BE2C (cell line): ENCODE measurements around the gene ATP2B1.

Experiments used
- DNase-seq: peaks from one replicate; pipeline ENCODE4 v3.0.0-alpha.2; 2020
- H3K27me3 ChIP-seq: fragments of 250-450 bp; sonication (Bioruptor Pico); 2 replicates; pipeline ENCODE4 v1.5.1; 2020; ENCODE audit warnings: mild to moderate bottlenecking
- H3K36me3 ChIP-seq: fragments of 250-450 bp; sonication (Bioruptor Pico); 2 replicates; pipeline ENCODE4 v1.5.1; 2020; ENCODE audit warnings: mild to moderate bottlenecking
- H3K4me1 ChIP-seq: fragments of 250-450 bp; sonication (Bioruptor Pico); 2 replicates; pipeline ENCODE4 v1.5.1; 2020
- H3K4me3 ChIP-seq: 2 replicates; pipeline ENCODE4 v1.5.1; 2011; ENCODE audit warnings: low read depth, low read length
- H3K9me3 ChIP-seq: fragments of 250-450 bp; sonication (Bioruptor Pico); 2 replicates; pipeline ENCODE4 v1.5.1; 2020
- CTCF ChIP-seq: IDR thresholded peaks from 2 replicates; pipeline ENCODE4 v1.5.1; 2012; ENCODE audit warnings: mild to moderate bottlenecking, low read depth, low read length

ATP2B1 gene

DNA sequence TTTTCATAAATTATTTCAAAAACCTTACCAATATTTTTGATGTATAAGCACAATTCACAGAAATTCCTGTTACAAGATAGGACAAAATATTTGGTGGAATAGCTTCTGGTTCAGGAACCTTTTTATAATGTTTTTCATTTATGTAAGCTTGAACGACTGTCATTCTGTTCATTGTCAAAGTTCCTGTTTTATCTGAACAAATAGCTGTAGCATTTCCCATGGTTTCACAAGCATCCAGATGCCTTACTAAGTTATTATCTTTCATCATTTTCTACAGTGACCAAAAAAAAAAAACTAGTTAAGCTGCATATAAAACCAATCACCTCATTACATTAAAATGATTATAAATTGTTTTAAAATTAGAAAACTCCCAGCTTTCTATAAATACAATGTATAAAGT is 87.1 kb downstream of the ATP2B1 start:
- no peak for TF ChIP-seq CTCF
- DNase-seq = no peak
- peaks cover 4% of the 10 kb centered on the region; the same call in 1 of the 2 replicates for H3K4me1 ChIP-seq
- H3K4me3 ChIP-seq = no peak overlapping the region
- peaks cover 5% of the 10 kb centered on the region; the same call in 1 of the 2 replicates for H3K36me3 ChIP-seq
- no peaks in the 10 kb centered on the region for H3K27me3 ChIP-seq
- H3K9me3 ChIP-seq = no peaks in the 10 kb centered on the region

DNA sequence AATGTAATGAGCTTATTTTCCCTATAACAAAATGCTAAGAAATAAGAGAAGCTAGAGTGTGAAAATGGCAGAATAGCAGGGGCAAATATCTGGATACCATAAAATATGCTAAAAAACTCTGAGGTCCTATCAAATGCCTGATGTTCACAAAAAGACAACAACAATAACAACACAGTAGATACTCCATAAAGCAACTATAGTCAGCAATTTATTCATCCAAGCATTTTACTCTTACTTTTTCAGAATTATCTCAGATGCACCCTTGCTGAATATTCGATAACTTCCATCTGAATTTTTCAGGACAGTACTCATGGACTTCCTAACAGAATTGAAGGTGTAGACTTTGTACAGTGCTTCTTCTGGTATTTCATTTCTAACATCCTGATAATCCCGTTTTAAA is 88.9 kb downstream of the ATP2B1 start:
- Histone ChIP-seq H3K9me3 (no peaks in the 10 kb centered on the region), H3K4me1 (peaks cover 4% of the 10 kb centered on the region; the same call in 1 of the 2 replicates), H3K4me3 (no peak overlapping the region), H3K27me3 (no peaks in the 10 kb centered on the region), H3K36me3 (no peaks in the 10 kb centered on the region)
- no peak for DNase-seq
- TF ChIP-seq CTCF = no peak

DNA sequence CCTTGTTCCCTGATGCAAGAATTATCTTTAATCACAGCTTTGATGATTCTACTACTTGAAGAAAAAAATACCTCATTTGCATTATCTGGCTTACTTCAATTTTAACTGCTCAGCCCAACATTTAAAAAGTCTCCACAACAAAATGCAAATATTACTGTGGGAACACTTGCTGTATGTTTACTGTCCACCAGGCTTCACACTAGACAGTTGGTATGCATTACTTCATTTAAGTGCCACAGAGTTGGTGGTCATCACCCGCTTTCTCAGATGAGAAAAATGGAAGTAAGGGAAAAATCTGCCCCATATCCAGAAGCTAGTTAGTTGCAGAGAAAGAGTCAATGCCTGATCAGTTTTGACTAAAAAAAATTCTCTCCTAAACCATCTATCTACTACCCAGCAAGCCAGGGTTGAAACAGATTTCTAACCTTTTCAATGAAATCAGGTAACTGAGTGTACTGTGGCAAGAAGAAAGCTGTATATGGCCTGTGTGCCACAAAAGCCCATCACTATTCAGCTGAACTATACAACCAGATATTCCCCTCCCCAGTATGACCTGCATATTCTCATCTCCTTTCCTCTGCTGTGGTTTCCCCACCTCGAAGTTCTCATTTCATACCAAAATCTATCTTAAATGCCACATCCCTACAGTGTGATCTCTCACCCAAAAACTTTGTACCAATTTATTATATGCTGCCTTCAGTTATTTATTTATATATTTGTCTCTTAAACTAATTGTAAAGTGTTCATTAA is 90.3 kb downstream of the ATP2B1 start:
- no peaks in the 10 kb centered on the region for H3K36me3 ChIP-seq
- no peaks in the 10 kb centered on the region for H3K27me3 ChIP-seq
- no peak for DNase-seq
- H3K4me1 ChIP-seq = peaks cover 4% of the 10 kb centered on the region; the same call in 1 of the 2 replicates
- no peaks in the 10 kb centered on the region for H3K9me3 ChIP-seq
- TF ChIP-seq CTCF = peak; percentile 5; the same call in 1 of the 2 replicates
- no peak overlapping the region for H3K4me3 ChIP-seq

DNA sequence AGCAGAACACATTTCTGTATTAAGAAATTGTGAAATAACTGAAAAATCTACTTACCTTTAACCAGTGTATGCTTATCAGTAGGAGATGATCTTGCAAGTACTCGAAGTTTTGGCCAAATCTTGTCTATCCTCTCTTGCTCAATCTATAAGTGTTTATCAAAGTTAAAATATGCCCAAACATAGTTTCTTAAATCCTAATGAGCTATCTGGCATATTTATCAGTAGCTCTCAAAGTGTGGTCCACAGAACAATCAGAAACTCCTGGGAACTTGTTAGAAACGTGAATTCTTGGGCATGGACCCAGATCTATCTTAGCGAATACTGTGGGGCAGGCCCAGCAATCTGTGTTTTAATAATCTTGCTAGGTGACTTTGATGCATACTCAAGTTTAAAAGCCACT is 98.3 kb downstream of the ATP2B1 start:
- no peak overlapping the region for H3K4me3 ChIP-seq
- no peak for TF ChIP-seq CTCF
- DNase-seq = no peak
- no peaks in the 10 kb centered on the region for H3K27me3 ChIP-seq
- no peaks in the 10 kb centered on the region for H3K9me3 ChIP-seq
- H3K36me3 ChIP-seq = no peaks in the 10 kb centered on the region
- H3K4me1 ChIP-seq = no peaks in the 10 kb centered on the region; the same call in 1 of the 2 replicates

GRCh38 chr12:89603678-89604077 is 105.0 kb downstream of the ATP2B1 start:
- no peak for DNase-seq
- Histone ChIP-seq H3K4me1 (peaks cover 10% of the 10 kb centered on the region), H3K36me3 (peaks cover 12% of the 10 kb centered on the region; the same call in 1 of the 2 replicates), H3K4me3 (no peak overlapping the region), H3K27me3 (no peaks in the 10 kb centered on the region), H3K9me3 (no peaks in the 10 kb centered on the region)
- no peak for TF ChIP-seq CTCF

- TF ChIP-seq CTCF = no peak
- H3K36me3 ChIP-seq = peaks cover 8% of the 10 kb centered on the region; the same call in 1 of the 2 replicates
- H3K4me3 ChIP-seq = no peak overlapping the region
Observed at GRCh38 chr12:89597770-89598169, 110.9 kb downstream of the ATP2B1 start.

More at GRCh38 chr12:89597770-89598169, 110.9 kb downstream of the ATP2B1 start:
- Histone ChIP-seq H3K9me3 (no peaks in the 10 kb centered on the region), H3K27me3 (no peaks in the 10 kb centered on the region), H3K4me1 (peaks cover under 1% of the 10 kb centered on the region)
- no peak for DNase-seq
